ENCODE data around the gene BTBD7. TPM values are rescaled to one million over a fixed set of nuclear protein-coding genes. Genes with fewer than 3 reads are reported as not detected.
"Not testable (repeated sequence)": the region's sequence is repeated elsewhere in the genome, so short reads cannot be mapped to it uniquely, and the experiment has no call there.

Gene BTBD7, protein sequence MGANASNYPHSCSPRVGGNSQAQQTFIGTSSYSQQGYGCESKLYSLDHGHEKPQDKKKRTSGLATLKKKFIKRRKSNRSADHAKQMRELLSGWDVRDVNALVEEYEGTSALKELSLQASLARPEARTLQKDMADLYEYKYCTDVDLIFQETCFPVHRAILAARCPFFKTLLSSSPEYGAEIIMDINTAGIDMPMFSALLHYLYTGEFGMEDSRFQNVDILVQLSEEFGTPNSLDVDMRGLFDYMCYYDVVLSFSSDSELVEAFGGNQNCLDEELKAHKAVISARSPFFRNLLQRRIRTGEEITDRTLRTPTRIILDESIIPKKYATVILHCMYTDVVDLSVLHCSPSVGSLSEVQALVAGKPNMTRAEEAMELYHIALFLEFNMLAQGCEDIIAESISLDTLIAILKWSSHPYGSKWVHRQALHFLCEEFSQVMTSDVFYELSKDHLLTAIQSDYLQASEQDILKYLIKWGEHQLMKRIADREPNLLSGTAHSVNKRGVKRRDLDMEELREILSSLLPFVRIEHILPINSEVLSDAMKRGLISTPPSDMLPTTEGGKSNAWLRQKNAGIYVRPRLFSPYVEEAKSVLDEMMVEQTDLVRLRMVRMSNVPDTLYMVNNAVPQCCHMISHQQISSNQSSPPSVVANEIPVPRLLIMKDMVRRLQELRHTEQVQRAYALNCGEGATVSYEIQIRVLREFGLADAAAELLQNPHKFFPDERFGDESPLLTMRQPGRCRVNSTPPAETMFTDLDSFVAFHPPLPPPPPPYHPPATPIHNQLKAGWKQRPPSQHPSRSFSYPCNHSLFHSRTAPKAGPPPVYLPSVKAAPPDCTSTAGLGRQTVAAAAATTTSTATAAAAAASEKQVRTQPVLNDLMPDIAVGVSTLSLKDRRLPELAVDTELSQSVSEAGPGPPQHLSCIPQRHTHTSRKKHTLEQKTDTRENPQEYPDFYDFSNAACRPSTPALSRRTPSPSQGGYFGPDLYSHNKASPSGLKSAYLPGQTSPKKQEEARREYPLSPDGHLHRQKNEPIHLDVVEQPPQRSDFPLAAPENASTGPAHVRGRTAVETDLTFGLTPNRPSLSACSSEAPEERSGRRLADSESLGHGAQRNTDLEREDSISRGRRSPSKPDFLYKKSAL
- total RNA-seq = 1 to 10 TPM; 7.7 to 9.9 TPM

DNA sequence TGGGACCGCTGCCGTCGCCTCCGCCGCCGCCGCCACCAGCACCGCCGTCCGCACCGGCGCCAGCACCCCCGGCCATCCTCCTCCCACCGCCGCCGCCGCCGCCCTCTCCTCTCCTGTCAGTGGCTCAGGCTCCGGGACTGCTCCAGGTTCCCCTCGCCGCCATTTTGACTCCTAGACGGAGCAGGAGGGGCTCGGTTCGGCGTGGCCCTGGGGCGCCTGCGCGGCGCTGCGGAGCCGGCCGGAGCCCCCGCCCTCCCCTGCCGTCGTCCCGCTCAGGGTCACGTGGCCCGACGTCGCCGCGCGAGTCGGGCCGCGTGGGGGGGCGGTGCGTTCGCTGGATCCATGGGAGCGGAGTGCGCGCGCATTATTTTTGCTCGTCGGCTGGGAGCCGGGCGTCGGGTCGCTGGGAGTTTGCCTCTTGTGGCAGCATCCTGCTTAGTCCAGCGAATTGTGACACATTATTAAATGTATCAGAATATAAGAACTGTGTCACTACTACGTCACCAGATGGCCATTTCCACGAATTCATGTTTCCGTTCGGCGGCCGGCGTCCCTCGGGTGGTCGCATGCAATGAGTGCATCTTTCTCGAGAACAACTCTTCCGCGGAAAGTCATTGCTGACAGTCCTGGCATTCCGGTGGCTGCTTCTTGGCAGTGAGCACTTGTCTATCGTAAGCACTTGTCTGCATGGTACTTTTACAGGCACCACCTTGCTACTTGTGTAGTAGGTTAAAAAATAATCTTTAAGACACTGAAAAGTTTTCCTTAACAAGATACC lies at the start of gene BTBD7:
TSS of gene BTBD7 (minus strand) at position 184 of the 778 bp plus-strand sequence. CDS start 36,985 bp downstream, outside the sequence.
- Mint-ChIP-seq H3K4me1 (ENCODE audit: low read depth) (peaks cover 43% of the 10 kb centered on the region), H3K9me3 (peaks cover 5% of the 10 kb centered on the region), H3K27me3 (no peaks in the 10 kb centered on the region), H3K4me3 (peak within 1 kb of the TSS; percentile 83), H3K27ac (peak within 1 kb of the TSS; percentile 83), H3K36me3 (no peaks in the 10 kb centered on the region)
- intact Hi-C loops (cut with micrococcal nuclease) = loop anchor here (2.0 to 10.0 kb wide), 3 partner anchors 126 to 842 kb away; partner anchors contain the start of genes GON7, ITPK1, PPP4R4 and UBR7
- peak; percentile 96 for DNase-seq
- CTCF ChIA-PET = no interaction called here
- POLR2A ChIA-PET = no interaction called here

DNA sequence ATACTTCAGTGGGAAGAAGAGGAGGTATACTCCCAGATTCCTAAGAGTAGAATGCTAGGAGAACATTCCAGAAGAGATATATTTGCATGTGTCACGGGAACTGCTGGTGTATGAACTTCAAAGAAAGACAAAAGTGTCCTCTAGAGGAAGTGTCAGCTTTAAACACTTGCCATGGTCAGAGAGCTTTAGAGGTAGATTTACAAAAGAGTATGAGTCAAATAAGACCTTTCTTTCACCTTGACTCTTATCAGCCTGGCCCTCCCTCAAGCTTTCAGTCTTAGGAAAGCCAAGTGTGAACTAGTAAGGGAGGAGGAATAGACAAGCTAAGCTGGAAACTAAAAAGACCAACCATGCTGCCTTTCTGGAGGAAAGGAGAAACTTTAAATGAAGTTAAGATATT lies 48.8 kb upstream of the BTBD7 start:
- Mint-ChIP-seq H3K36me3 (no peaks in the 10 kb centered on the region), H3K27me3 (peaks cover 25% of the 10 kb centered on the region), H3K9me3 (no peaks in the 10 kb centered on the region), H3K4me1 (ENCODE audit: low read depth) (no peaks in the 10 kb centered on the region), H3K27ac (no peak overlapping the region), H3K4me3 (no peak overlapping the region)
- intact Hi-C loops (cut with micrococcal nuclease) = no loop called here
- ChIA-PET CTCF (no interaction called here), POLR2A (no interaction called here)
- DNase-seq = no peak

DNA sequence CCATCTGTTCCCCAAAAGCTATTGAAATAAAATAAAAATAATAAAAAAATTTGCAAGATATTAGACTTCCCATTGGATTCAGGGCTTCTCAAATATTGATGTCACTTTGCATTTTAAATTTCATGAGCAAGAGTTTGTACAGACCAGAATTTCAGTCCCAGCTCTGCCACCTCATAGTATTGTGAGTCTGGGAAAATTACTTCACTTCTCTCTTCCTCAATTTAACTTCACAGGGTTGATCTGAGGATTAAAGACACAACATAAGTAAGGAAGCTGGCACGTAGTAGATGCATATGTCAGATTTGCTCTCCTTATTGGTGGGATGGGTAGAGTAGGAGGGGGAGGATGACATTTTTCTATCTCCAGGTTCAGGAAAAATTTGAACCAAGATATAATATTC lies 47.0 kb upstream of the BTBD7 start:
- DNase-seq = no peak
- H3K4me3 Mint-ChIP-seq = no peak overlapping the region
- ChIA-PET CTCF (no interaction called here), POLR2A (no interaction called here)
- H3K4me1 Mint-ChIP-seq (ENCODE audit: low read depth) = no peaks in the 10 kb centered on the region
- no peak overlapping the region for H3K27ac Mint-ChIP-seq
- H3K9me3 Mint-ChIP-seq = no peaks in the 10 kb centered on the region
- intact Hi-C loops (cut with micrococcal nuclease) = no loop called here
- H3K27me3 Mint-ChIP-seq = peaks cover 20% of the 10 kb centered on the region
- H3K36me3 Mint-ChIP-seq = no peaks in the 10 kb centered on the region

DNA sequence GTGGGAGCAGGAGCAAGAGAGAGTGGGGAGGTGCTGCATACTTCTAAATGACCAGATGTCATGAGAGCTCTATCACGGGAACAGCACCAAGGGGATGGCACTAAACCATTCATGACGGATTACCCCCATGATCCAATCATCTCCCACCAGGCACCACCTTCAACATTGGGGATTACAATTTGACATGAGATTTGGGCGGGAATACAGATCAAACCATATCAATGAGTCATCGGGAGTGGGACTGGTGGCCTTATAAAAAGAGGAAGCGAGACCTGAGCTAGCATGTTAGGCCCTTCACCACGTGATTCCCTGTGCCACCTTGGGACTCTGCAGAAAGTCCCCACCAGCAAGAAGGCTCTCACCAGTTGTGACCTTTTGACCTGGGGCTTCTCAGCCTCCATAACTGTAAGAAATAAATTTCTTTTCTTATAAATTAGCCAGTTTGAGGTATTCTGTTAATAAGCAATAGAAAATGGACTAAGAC lies 42.9 kb upstream of the BTBD7 start:
- Mint-ChIP-seq H3K4me3 (no peak overlapping the region), H3K4me1 (ENCODE audit: low read depth) (no peaks in the 10 kb centered on the region), H3K27me3 (peaks cover 17% of the 10 kb centered on the region), H3K9me3 (peaks cover 8% of the 10 kb centered on the region), H3K27ac (no peak overlapping the region), H3K36me3 (no peaks in the 10 kb centered on the region)
- ChIA-PET CTCF (no interaction called here), POLR2A (no interaction called here)
- intact Hi-C loops (cut with micrococcal nuclease) = no loop called here
- no peak for DNase-seq

DNA sequence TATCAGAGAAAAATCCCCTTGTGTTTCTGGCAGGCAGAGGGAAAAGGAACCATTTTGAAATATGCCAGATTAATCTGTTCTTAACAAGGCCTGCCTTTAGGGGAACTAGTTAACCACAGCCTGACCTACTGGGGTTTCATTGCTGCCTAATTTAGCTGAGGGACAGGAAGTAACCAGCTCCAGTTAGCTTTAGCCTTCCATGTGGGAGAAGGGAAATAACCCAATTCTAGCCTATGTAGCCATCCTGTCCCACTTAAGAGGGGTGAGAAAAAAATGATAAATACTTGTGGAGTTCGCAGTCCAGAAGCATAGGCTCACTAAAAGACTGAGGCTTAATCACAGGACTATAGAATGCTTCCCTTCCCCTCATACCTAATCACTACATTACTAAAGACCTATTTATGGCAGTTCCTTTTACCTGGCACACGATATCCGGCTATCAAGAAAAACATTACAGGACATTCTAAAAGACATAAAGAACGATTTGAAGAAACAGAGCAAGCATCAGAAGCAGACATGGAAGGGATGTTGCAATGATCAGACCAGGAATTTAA lies 37.0 kb upstream of the BTBD7 start:
- CTCF ChIA-PET = no interaction called here
- H3K36me3 Mint-ChIP-seq = no peaks in the 10 kb centered on the region
- H3K4me3 Mint-ChIP-seq = no peak overlapping the region
- peaks cover 8% of the 10 kb centered on the region for H3K9me3 Mint-ChIP-seq
- H3K27ac Mint-ChIP-seq = no peak overlapping the region
- peaks cover 17% of the 10 kb centered on the region for H3K27me3 Mint-ChIP-seq
- POLR2A ChIA-PET = no interaction called here
- intact Hi-C loops (cut with micrococcal nuclease) = no loop called here
- H3K4me1 Mint-ChIP-seq (ENCODE audit: low read depth) = no peaks in the 10 kb centered on the region
- DNase-seq = no peak

DNA sequence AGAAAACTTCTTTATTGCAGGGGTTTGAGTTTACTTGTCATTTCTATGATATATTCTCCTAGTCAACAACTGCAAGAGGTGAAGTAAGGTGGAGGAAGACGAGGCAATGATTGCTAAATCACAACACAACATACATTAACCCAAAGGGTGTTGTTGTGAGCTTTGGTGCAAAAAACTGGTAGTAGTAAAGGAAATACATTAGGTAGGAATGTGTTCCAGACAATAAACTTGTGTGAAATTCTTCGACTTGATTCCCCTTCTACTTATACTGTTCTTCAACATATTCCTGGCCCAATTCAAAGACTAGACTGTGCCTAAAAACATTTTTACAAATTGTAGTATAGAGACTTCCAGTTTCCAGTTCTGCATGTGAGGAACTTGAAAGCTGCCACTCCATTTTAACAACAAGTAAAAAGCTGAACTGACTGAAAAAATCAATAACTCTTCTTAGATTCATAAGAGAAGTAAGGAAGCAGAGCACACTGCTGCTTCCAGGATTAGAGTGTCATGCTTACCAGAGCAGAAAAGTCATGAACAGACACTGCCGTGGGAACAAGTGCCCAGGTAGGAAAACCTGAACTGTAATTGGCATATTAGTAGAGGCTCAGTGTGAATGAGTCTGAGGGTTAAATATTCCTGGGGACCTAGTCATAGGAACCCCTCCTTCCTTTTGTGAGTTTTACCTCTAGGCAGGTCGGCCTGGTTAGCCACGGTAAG lies 36.3 kb upstream of the BTBD7 start:
- Mint-ChIP-seq H3K36me3 (no peaks in the 10 kb centered on the region), H3K4me3 (no peak overlapping the region), H3K9me3 (peaks cover 8% of the 10 kb centered on the region), H3K27ac (no peak overlapping the region), H3K4me1 (ENCODE audit: low read depth) (no peaks in the 10 kb centered on the region), H3K27me3 (peaks cover 22% of the 10 kb centered on the region)
- ChIA-PET POLR2A (no interaction called here), CTCF (no interaction called here)
- no peak for DNase-seq
- intact Hi-C loops (cut with micrococcal nuclease) = no loop called here

DNA sequence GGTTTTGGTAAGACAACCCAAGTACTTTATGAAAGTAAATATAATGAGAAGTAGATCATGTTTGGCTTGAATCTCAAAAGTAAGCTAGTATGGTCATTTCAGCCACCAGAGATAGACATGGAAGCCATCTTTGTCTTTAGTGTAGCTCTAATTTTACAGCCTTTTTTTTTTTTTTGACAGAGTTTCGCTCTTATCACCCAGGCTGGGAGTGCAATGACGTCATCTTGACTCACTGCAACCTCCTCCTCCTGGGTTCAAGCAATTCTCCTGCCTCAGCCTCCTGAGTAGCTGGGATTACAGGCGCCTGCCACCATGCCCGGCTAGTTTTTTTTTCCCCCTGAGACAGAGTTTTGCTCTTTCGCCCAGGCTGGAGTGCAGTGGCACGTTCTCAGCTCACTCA lies 22.0 kb upstream of the BTBD7 start:
- H3K27me3 Mint-ChIP-seq; H3K4me1 Mint-ChIP-seq (ENCODE audit: low read depth); CTCF ChIA-PET; H3K4me3 Mint-ChIP-seq; H3K27ac Mint-ChIP-seq; intact Hi-C loops (cut with micrococcal nuclease); POLR2A ChIA-PET; H3K36me3 Mint-ChIP-seq; DNase-seq; H3K9me3 Mint-ChIP-seq: not testable (repeated sequence)

DNA sequence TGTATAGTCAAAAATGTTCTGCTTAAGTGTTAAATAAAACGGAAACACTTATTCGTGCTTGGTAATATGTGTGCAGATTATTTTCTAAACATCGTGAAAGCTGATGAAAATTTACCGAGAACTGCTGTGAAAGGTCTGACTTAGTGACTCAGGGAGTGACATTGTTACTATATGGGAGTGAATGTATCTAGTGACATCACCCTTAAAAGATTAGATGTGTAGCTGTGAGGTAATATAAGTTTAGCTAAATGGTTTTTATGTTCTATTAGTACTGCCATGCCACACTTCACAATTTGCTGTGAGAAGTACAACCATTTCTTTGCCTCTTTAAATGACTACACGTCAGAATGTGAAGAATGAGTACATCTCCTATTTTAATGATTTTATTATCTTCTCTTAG lies 15.5 kb upstream of the BTBD7 start:
- peaks cover 6% of the 10 kb centered on the region for H3K27me3 Mint-ChIP-seq
- H3K4me3 Mint-ChIP-seq = no peak overlapping the region
- CTCF ChIA-PET = no interaction called here
- DNase-seq = no peak
- H3K27ac Mint-ChIP-seq = no peak overlapping the region
- H3K36me3 Mint-ChIP-seq = no peaks in the 10 kb centered on the region
- H3K9me3 Mint-ChIP-seq = peaks cover 2% of the 10 kb centered on the region
- intact Hi-C loops (cut with micrococcal nuclease) = no loop called here
- H3K4me1 Mint-ChIP-seq (ENCODE audit: low read depth) = no peaks in the 10 kb centered on the region
- POLR2A ChIA-PET = no interaction called here

DNA sequence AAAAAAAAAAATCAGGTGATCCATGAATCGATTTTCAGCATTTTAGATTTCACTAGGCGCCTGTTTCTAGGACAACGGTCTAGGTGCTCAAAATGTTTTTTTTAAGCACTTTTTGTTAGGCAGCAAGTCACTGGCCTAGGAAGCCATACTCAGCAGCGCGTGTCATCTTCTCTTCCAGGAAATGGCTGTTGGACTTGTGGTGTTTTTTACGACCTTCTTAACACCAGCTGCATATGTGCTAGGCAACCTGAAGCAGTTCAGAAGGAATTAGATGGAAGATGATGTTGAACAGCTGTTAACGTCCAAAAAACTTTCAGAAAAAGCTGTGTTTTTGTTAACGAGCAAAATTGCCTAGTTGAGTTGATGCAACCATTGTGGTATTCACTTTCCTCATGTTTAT lies 15.0 kb upstream of the BTBD7 start:
- H3K4me1 Mint-ChIP-seq (ENCODE audit: low read depth) = no peaks in the 10 kb centered on the region
- H3K4me3 Mint-ChIP-seq = no peak overlapping the region
- peaks cover 6% of the 10 kb centered on the region for H3K27me3 Mint-ChIP-seq
- no peak for DNase-seq
- no peaks in the 10 kb centered on the region for H3K36me3 Mint-ChIP-seq
- H3K9me3 Mint-ChIP-seq = peaks cover 2% of the 10 kb centered on the region
- intact Hi-C loops (cut with micrococcal nuclease) = no loop called here
- ChIA-PET CTCF (no interaction called here), POLR2A (no interaction called here)
- no peak overlapping the region for H3K27ac Mint-ChIP-seq

DNA sequence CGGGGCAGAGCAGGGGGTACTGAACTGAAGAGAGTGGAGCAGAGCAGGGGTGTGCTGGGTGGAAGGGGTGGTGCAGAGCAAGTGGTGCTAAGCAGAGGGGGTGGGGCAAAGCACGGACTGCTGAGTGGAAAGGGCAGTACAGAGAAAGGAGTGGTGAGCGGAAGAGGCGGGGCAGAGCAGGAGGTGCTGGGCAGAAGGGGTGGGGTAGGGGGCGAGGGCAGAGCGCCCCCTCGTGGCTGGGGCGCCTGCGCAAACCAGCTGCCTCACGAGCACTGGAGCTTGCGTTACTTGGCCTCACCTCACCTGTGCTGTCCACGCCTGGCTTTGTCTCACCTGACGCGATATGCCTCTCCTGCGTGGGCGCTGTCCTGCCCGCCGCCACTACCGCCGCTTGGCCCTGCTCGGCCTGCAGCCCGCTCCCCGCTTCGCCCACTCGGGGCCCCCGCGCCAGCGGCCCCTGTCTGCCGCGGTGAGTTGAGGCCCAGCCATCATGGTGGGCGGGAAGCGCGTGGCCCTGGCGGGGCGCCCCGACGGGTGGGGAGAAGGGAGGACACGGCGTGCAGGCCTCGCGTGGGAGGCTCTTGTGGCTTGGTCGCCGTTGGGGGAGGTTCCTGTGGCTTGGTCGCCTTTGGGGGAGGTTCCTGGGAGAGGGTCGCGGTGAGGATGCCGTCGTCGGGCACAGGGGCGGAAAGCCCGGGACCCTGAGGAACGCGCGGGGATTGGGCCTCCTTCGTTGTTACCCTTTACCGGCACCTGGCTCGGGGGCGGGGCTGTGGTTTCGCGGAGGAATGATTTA lies 14.3 kb upstream of the BTBD7 start, which contains the start of gene COX8C:
TSS of gene COX8C (plus strand) at position 257 of the 796 bp plus-strand sequence. CDS start at position 344, 87 bp downstream.
- CTCF ChIA-PET = no interaction called here
- peaks cover 6% of the 10 kb centered on the region for H3K27me3 Mint-ChIP-seq
- no peak for DNase-seq

More for the DNA sequence above, 14.3 kb upstream of the BTBD7 start, which contains the start of gene COX8C:
- peaks cover 8% of the 10 kb centered on the region for H3K9me3 Mint-ChIP-seq
- no peaks in the 10 kb centered on the region for H3K4me1 Mint-ChIP-seq (ENCODE audit: low read depth)
- intact Hi-C loops (cut with micrococcal nuclease) = no loop called here
- H3K27ac Mint-ChIP-seq = no peak within 1 kb of the TSS
- H3K4me3 Mint-ChIP-seq = no peak within 1 kb of the TSS
- H3K36me3 Mint-ChIP-seq = no peaks in the 10 kb centered on the region
- POLR2A ChIA-PET = no interaction called here

Measured in activated CD4-positive, alpha-beta memory T cell treated with anti-CD3 and anti-CD28 coated beads for 36 hours (primary cell).